ENCODE results near the gene SAXO1. TPM values are rescaled to one million over a fixed set of nuclear protein-coding genes. Genes with fewer than 3 reads are reported as not detected.
A peak's percentile ranks its signal among the peaks of the same experiment; 100 is the strongest.

SAXO1 gene
- total and polyA plus RNA-seq, 7 donors = under 0.01 to 0.01 TPM; not detected in 5

GRCh38 chr9:18981476-18982261 lies 51.3 kb downstream of the SAXO1 start:
- H3K27ac ChIP-seq = no peak overlapping the region
- no peaks in the 10 kb centered on the region for H3K36me3 ChIP-seq
- TF ChIP-seq POLR2AphosphoS5 (IDR thresholded peaks at IDR 0.05) (no peak), CTCF (IDR thresholded peaks at IDR 0.05) (no peak), POLR2A (IDR thresholded peaks at IDR 0.05) (no peak), EP300 (IDR thresholded peaks at IDR 0.05) (no peak)
- peaks cover 0 to 24% (median 20%) of the 10 kb centered on the region in 4 donors for H3K4me1 ChIP-seq
- no peaks in the 10 kb centered on the region for H3K27me3 ChIP-seq
- intact Hi-C loops (cut with DNase I) = no loop called here
- no peak for DNase-seq
- no peak overlapping the region for H3K4me3 ChIP-seq
- peaks cover 0 to 2% (median 0%) of the 10 kb centered on the region in 4 donors for H3K9me3 ChIP-seq
- 94 to 97% methylated on average over 4 of the region's 4 CpGs for WGBS, 2 donors

- H3K9me3 ChIP-seq = peaks cover 0 to 2% (median 0%) of the 10 kb centered on the region in 4 donors
- H3K27ac ChIP-seq = peak overlapping the region in 1 of 4 donors; percentile 40
- 22 to 30% methylated on average over 1 of the region's 1 CpG for WGBS, 2 donors
- no peak for DNase-seq
- intact Hi-C loops (cut with DNase I) = no loop called here
- H3K27me3 ChIP-seq = no peaks in the 10 kb centered on the region
- H3K4me1 ChIP-seq = peaks cover 0 to 24% (median 20%) of the 10 kb centered on the region in 4 donors
- TF ChIP-seq POLR2AphosphoS5 (IDR thresholded peaks at IDR 0.05) (no peak), EP300 (IDR thresholded peaks at IDR 0.05) (no peak), CTCF (IDR thresholded peaks at IDR 0.05) (no peak), POLR2A (IDR thresholded peaks at IDR 0.05) (no peak)
- no peaks in the 10 kb centered on the region for H3K36me3 ChIP-seq
- H3K4me3 ChIP-seq = no peak overlapping the region
Observed at GRCh38 chr9:18980189-18980588, 52.8 kb downstream of the SAXO1 start.

GRCh38 chr9:18979367-18979766 lies 53.6 kb downstream of the SAXO1 start:
- Histone ChIP-seq H3K27ac (no peak overlapping the region), H3K4me3 (no peak overlapping the region), H3K36me3 (no peaks in the 10 kb centered on the region), H3K4me1 (peaks cover 0 to 24% (median 20%) of the 10 kb centered on the region in 4 donors), H3K9me3 (peaks cover 0 to 2% (median 0%) of the 10 kb centered on the region in 4 donors), H3K27me3 (no peaks in the 10 kb centered on the region)
- intact Hi-C loops (cut with DNase I) = no loop called here
- WGBS, 2 donors = 69 to 78% methylated on average over 2 of the region's 2 CpGs
- TF ChIP-seq CTCF (IDR thresholded peaks at IDR 0.05) (no peak), EP300 (IDR thresholded peaks at IDR 0.05) (no peak), POLR2AphosphoS5 (IDR thresholded peaks at IDR 0.05) (no peak), POLR2A (IDR thresholded peaks at IDR 0.05) (no peak)
- no peak for DNase-seq

GRCh38 chr9:18978188-18978587 lies 54.8 kb downstream of the SAXO1 start:
- Histone ChIP-seq H3K36me3 (no peaks in the 10 kb centered on the region), H3K9me3 (no peaks in the 10 kb centered on the region), H3K27ac (no peak overlapping the region), H3K27me3 (no peaks in the 10 kb centered on the region), H3K4me3 (no peak overlapping the region), H3K4me1 (peaks cover 0 to 24% (median 20%) of the 10 kb centered on the region in 4 donors)
- no peak for TF ChIP-seq EP300 (IDR thresholded peaks at IDR 0.05)
- no peak for TF ChIP-seq POLR2AphosphoS5 (IDR thresholded peaks at IDR 0.05)
- no peak for TF ChIP-seq POLR2A (IDR thresholded peaks at IDR 0.05)
- no peak for TF ChIP-seq CTCF (IDR thresholded peaks at IDR 0.05)
- intact Hi-C loops (cut with DNase I) = no loop called here
- 96 to 99% methylated on average over 2 of the region's 2 CpGs for WGBS, 2 donors
- no peak for DNase-seq

All from sigmoid colon (tissue), 7 donors.